H1 (cell line): ENCODE results near the gene TNS3. TPM values are rescaled to one million over a fixed set of nuclear protein-coding genes. Genes with fewer than 3 reads are reported as not detected.

ENCODE experiments used
- CTCF ChIA-PET: fragments of 300-600 bp; sonication (Branson Sonifier 250); formaldehyde crosslinking; loops from one replicate; lab custom pipeline; 2021; ENCODE audit not compliant: partially characterized antibody; lab: Charles Lee
- POLR2A ChIA-PET: fragments of 300-600 bp; sonication (Branson Sonifier 250); formaldehyde crosslinking; loops from one replicate; lab custom pipeline; 2021; ENCODE audit warnings: inconsistent platforms; ENCODE audit not compliant: partially characterized antibody; lab: Charles Lee
- DNase-seq, 2 experiments: peaks; one replicate each; pipeline versions ENCODE4 v3.0.0 to v3.0.0-alpha.2; 2010 to 2022; ENCODE audit warnings: low spot score in 2 of 2, low read depth in 1 of 2, mixed read lengths in 1 of 2
- FAIRE-seq: peaks from 2 replicates; lab custom pipeline; 2011; peaks lifted over from hg19 to GRCh38; lab: Jason Lieb, UNC
- H2AFZ ChIP-seq: 2 replicates; pipeline ENCODE4 v1.8.1; 2012; ENCODE audit warnings: low read length, inconsistent platforms
- H2AK5ac ChIP-seq: 2 replicates; pipeline ENCODE4 v1.6.1; 2013; ENCODE audit warnings: low read depth, low read length
- H2BK120ac ChIP-seq: replicated peaks from 2 replicates; pipeline ENCODE3; 2013; ENCODE audit warnings: low read depth, low read length, inconsistent platforms
- H2BK12ac ChIP-seq: 2 replicates; pipeline ENCODE4 v1.6.1; 2013; ENCODE audit warnings: low read depth, low read length
- H2BK15ac ChIP-seq: 2 replicates; pipeline ENCODE4 v1.6.1; 2013; ENCODE audit warnings: low read length
- H2BK20ac ChIP-seq: 2 replicates; pipeline ENCODE4 v1.6.1; 2013; ENCODE audit warnings: low read length
- H2BK5ac ChIP-seq: 2 replicates; pipeline ENCODE4 v1.6.1; 2013; ENCODE audit warnings: low read depth, low read length
- H3K14ac ChIP-seq: 2 replicates; pipeline ENCODE4 v1.6.1; 2013; ENCODE audit warnings: inconsistent platforms; ENCODE audit not compliant: insufficient read length
- H3K18ac ChIP-seq: 2 replicates; pipeline ENCODE4 v1.6.1; 2013; ENCODE audit warnings: low read length; ENCODE audit errors: extremely low read depth
- H3K23ac ChIP-seq: 2 replicates; pipeline ENCODE4 v1.6.1; 2013; ENCODE audit warnings: inconsistent platforms; ENCODE audit not compliant: insufficient read length
- H3K23me2 ChIP-seq: 2 replicates; pipeline ENCODE4 v1.6.1; 2013; ENCODE audit warnings: low read depth, low read length
- H3K27ac ChIP-seq: 2 replicates; pipeline ENCODE4 v1.6.1; 2011; ENCODE audit warnings: low read depth, low read length, inconsistent platforms
- H3K27me3 ChIP-seq, 4 experiments: replicated peaks in 1 of 4; 1 replicate in 1 of 4; 2 replicates in 3 of 4; pipeline versions ENCODE4 v1.6.1 to v1.8.1; 2011 to 2013; ENCODE audit warnings: low read length in 3 of 4, mild to moderate bottlenecking in 3 of 4, inconsistent platforms in 2 of 4, mixed read lengths in 2 of 4, moderate library complexity in 1 of 4; ENCODE audit not compliant: control insufficient read depth in 3 of 4, insufficient read depth in 3 of 4; ENCODE audit errors: extremely low read depth in 1 of 4
- H3K36me3 ChIP-seq, 4 experiments: 2 replicates each; pipeline versions ENCODE4 v1.6.1 to v1.8.1; 2011 to 2013; ENCODE audit warnings: mild to moderate bottlenecking in 4 of 4, low read length in 3 of 4, moderate library complexity in 2 of 4, control low read depth in 1 of 4, inconsistent platforms in 1 of 4; ENCODE audit not compliant: insufficient read depth in 4 of 4, control insufficient read depth in 2 of 4
- H3K4ac ChIP-seq: replicated peaks from 2 replicates; pipeline ENCODE3; 2013; ENCODE audit warnings: low read length, low read depth, mixed read lengths, inconsistent platforms; ENCODE audit not compliant: insufficient read length
- H3K4me1 ChIP-seq, 4 experiments: replicated peaks in 1 of 4; 1 replicate in 1 of 4; 2 replicates in 3 of 4; pipeline versions ENCODE4 v1.6.1 to v1.8.1; 2011 to 2013; ENCODE audit warnings: low read length in 3 of 4, inconsistent platforms in 2 of 4, mixed read lengths in 1 of 4; ENCODE audit not compliant: insufficient read depth in 4 of 4, control insufficient read depth in 3 of 4
- H3K4me2 ChIP-seq, 2 experiments: 2 replicates each; pipeline versions ENCODE4 v1.6.1 to v1.8.1; 2011 to 2013; ENCODE audit warnings: low read depth in 2 of 2, low read length in 2 of 2, control low read depth in 1 of 2, inconsistent platforms in 1 of 2, mild to moderate bottlenecking in 1 of 2; ENCODE audit not compliant: insufficient read depth in 1 of 2
- H3K4me3 ChIP-seq, 4 experiments: fragments of 200-600, 300-600 bp in 1 of 4; sonication (generic), shearing (Covaris generic), sonication (Bioruptor Twin) in 1 of 4; 2 replicates each; pipeline versions ENCODE4 v1.5.1 to v1.8.1; 2011 to 2016; ENCODE audit warnings: low read length in 4 of 4, low read depth in 3 of 4, control low read depth in 2 of 4, inconsistent platforms in 2 of 4, mild to moderate bottlenecking in 2 of 4, mixed read lengths in 1 of 4, moderate library complexity in 1 of 4; ENCODE audit not compliant: insufficient read depth in 2 of 4; ENCODE audit errors: extremely low read depth in 1 of 4
- H3K56ac ChIP-seq: replicated peaks from 2 replicates; pipeline ENCODE3; 2013; ENCODE audit warnings: low read depth, mild to moderate bottlenecking, mixed read lengths, low read length, inconsistent platforms; ENCODE audit not compliant: insufficient read length
- H3K79me1 ChIP-seq: 2 replicates; pipeline ENCODE4 v1.6.1; 2013; ENCODE audit warnings: low read depth, low read length, control low read depth
- H3K79me2 ChIP-seq, 2 experiments: 2 replicates each; pipeline versions ENCODE4 v1.6.1 to v1.8.1; 2012 to 2013; ENCODE audit warnings: low read length in 2 of 2, mild to moderate bottlenecking in 2 of 2, inconsistent platforms in 1 of 2; ENCODE audit not compliant: insufficient read depth in 2 of 2, control insufficient read depth in 1 of 2
- H3K9ac ChIP-seq, 4 experiments: replicated peaks in 1 of 4; 1 replicate in 1 of 4; 2 replicates in 3 of 4; pipeline versions ENCODE4 v1.6.1 to v1.8.1; 2011 to 2013; ENCODE audit warnings: low read depth in 3 of 4, low read length in 3 of 4, control low read depth in 2 of 4, mild to moderate bottlenecking in 2 of 4, moderate library complexity in 2 of 4, inconsistent platforms in 1 of 4; ENCODE audit errors: extremely low read depth in 1 of 4
- H3K9me3 ChIP-seq, 2 experiments: 2 replicates each; pipeline versions ENCODE4 v1.6.1 to v1.8.1; 2012 to 2013; ENCODE audit warnings: mild to moderate bottlenecking in 2 of 2, moderate library complexity in 2 of 2, control low read depth in 1 of 2, inconsistent platforms in 1 of 2, low read depth in 1 of 2, low read length in 1 of 2, mixed read lengths in 1 of 2; ENCODE audit not compliant: insufficient read depth in 2 of 2
- H4K20me1 ChIP-seq, 2 experiments: replicated peaks in 1 of 2; 2 replicates each; pipeline versions ENCODE3 to v1.8.1; 2011 to 2013; ENCODE audit warnings: inconsistent platforms in 2 of 2, low read length in 2 of 2, mild to moderate bottlenecking in 1 of 2; ENCODE audit not compliant: insufficient read depth in 2 of 2, control insufficient read depth in 1 of 2
- H4K5ac ChIP-seq: 2 replicates; pipeline ENCODE4 v1.6.1; 2013; ENCODE audit warnings: low read length, low read depth, mixed read lengths, inconsistent platforms; ENCODE audit not compliant: insufficient read length
- H4K8ac ChIP-seq: 2 replicates; pipeline ENCODE4 v1.8.0; 2013; ENCODE audit warnings: mild to moderate bottlenecking, moderate library complexity, low read length, inconsistent platforms; ENCODE audit not compliant: insufficient read depth; ENCODE audit errors: extremely low read depth
- H4K91ac ChIP-seq: replicated peaks from 2 replicates; pipeline ENCODE3; 2013; ENCODE audit warnings: low read length, mixed read lengths, inconsistent platforms; ENCODE audit not compliant: insufficient read length
- BCL11A ChIP-seq, 2 experiments: IDR thresholded peaks; one replicate each; pipeline ENCODE4 v1.6.1; 2011; ENCODE audit warnings: low read depth in 2 of 2, low read length in 2 of 2, mild to moderate bottlenecking in 2 of 2
- CHD2 ChIP-seq: IDR thresholded peaks from 2 replicates; pipeline ENCODE4 v1.6.1; 2012; ENCODE audit warnings: low read length, improper control_type of control experiment
- CTBP2 ChIP-seq: IDR thresholded peaks from 2 replicates; pipeline ENCODE4 v1.7.0; 2011; ENCODE audit warnings: borderline replicate concordance, mild to moderate bottlenecking, moderate library complexity, mixed read lengths, low read length; ENCODE audit not compliant: insufficient read depth, insufficient read length
- EGR1 ChIP-seq: IDR thresholded peaks from 2 replicates; pipeline ENCODE4 v1.6.1; 2011; ENCODE audit warnings: low read depth, low read length, borderline replicate concordance
- EP300 ChIP-seq, 2 experiments: IDR thresholded peaks; 1 replicate in 1 of 2; 2 replicates in 1 of 2; pipeline ENCODE4 v1.6.1; 2011 to 2012; ENCODE audit warnings: low read depth in 2 of 2, low read length in 2 of 2, mild to moderate bottlenecking in 2 of 2, borderline replicate concordance in 1 of 2, inconsistent platforms in 1 of 2, moderate library complexity in 1 of 2
- EZH2 ChIP-seq: fragments of 200-600 bp; sonication (generic); IDR thresholded peaks from 2 replicates; pipeline ENCODE4 v1.7.1; 2012; ENCODE audit warnings: low read depth, mild to moderate bottlenecking, moderate library complexity, low read length, inconsistent platforms; ENCODE audit not compliant: severe bottlenecking
- GTF2F1 ChIP-seq: IDR thresholded peaks from 2 replicates; pipeline ENCODE4 v1.6.1; 2012; ENCODE audit warnings: low read depth, low read length, improper control_type of control experiment, borderline replicate concordance
- KDM1A ChIP-seq: fragments of 200-600, 300-600 bp; sonication (generic); IDR thresholded peaks from 2 replicates; pipeline ENCODE4 v1.7.1; 2016; ENCODE audit warnings: mild to moderate bottlenecking, low read length, borderline replicate concordance
- NRF1 ChIP-seq: IDR thresholded peaks from 2 replicates; pipeline ENCODE4 v1.6.1; 2011; ENCODE audit warnings: mild to moderate bottlenecking, low read depth, low read length, improper control_type of control experiment
- TAF7 ChIP-seq: optimal IDR thresholded peaks from 2 replicates; pipeline ENCODE3; 2011; ENCODE audit warnings: low read depth, mild to moderate bottlenecking, inconsistent platforms, low read length, moderate library complexity, borderline replicate concordance
- TBP ChIP-seq: IDR thresholded peaks from 2 replicates; pipeline ENCODE4 v1.6.1; 2011; ENCODE audit warnings: low read depth, low read length, improper control_type of control experiment
- WGBS, 2 experiments: shearing (Covaris generic) in 1 of 2; methylation state at CpG; one replicate each; pipeline versions ENCODE4 v1.1.6 to v1.1.7; 2013 to 2015; ENCODE audit warnings: low lambda C conversion rate in 2 of 2, mixed read lengths in 2 of 2, inconsistent platforms in 1 of 2, low coverage in 1 of 2, missing lambda C conversion rate in 1 of 2; ENCODE audit not compliant: insufficient replicate concordance in 2 of 2, insufficient coverage in 1 of 2, insufficient read length in 1 of 2; ENCODE audit errors: extremely low coverage in 1 of 2, missing lambda C conversion rate in 1 of 2; 5-methylcytosine and 5-hydroxymethylcytosine counted together
- polyA plus RNA-seq, 7 experiments: library from polyadenylated mRNA; depleted of rRNA in 3 of 7; stranded (reverse) in 5 of 7; unstranded in 2 of 7; fragments of >200 nt in 5 of 7; fragments of 200-250 nt in 2 of 7; gene quantifications; 1 replicate in 5 of 7; 2 replicates in 1 of 7; 4 replicates in 1 of 7; pipeline versions ENCODE4 v1.2.1 to v1.2.3, GENCODE V29; 2011 to 2013; ENCODE audit warnings: missing spikeins in 2 of 7, mixed read lengths in 2 of 7
- total RNA-seq: library from RNA; stranded (reverse); fragmentation: NEBNext Ultra II Directional; extraction: Animal tissue kit (Norgen Biotek cat#: 25700); gene quantifications from 2 replicates; pipeline ENCODE4 v1.2.1, GENCODE V29; 2021
- TF ChIP-seq, protein P1 (sequence below): IDR thresholded peaks from 2 replicates; pipeline ENCODE4 v1.6.1; 2011; ENCODE audit warnings: low read length, improper control_type of control experiment

The TNS3 gene
- total and polyA plus RNA-seq, 2 of the 8 experiments (the other 6 are each of a cell fraction or from before 2014, with no cell fraction given): 11.9 to 24.2 TPM

DNA sequence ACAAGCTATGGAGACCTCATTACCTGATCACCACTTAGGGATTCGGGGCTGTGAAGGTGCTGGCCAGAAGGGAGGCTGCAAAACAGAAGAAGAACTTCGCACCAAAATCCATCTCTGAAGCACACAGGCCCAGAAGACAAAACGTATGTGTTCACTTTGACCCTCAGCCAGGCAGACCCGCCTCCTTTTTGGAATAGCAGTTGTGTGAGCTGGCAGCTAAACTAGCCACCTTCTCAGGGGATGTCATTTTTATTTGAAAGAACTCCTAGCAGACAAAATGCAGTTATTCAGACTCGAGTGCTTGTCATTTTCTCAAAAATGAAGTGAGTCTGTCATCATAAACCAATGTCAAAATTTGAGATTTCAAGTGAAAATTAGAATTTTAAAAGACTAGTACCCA, 71.7 kb downstream of the TNS3 start:
- H3K56ac ChIP-seq: no peak overlapping the region
- no peak overlapping the region for H2BK12ac ChIP-seq
- H3K27me3 ChIP-seq: no peaks in the 10 kb centered on the region
- H3K79me1 ChIP-seq: 0 out of 2 replicates have a peak, but pooled peaks cover 2% of the 10 kb centered on the region
- H2BK20ac ChIP-seq: no peak overlapping the region
- DNase-seq (no peak), FAIRE-seq (no peak)
- no peak overlapping the region for H3K4ac ChIP-seq
- no peak overlapping the region for H3K4me2 ChIP-seq
- no peak overlapping the region for H4K5ac ChIP-seq
- no peak overlapping the region for H3K18ac ChIP-seq
- no peaks in the 10 kb centered on the region; the same call in none of the 2 replicates for H3K23me2 ChIP-seq
- H2AK5ac ChIP-seq: no peak overlapping the region
- H3K23ac ChIP-seq: no peak overlapping the region
- no peak overlapping the region for H3K14ac ChIP-seq
- peaks cover 6% of the 10 kb centered on the region in 2 experiments for H4K20me1 ChIP-seq
- no peak overlapping the region for H4K8ac ChIP-seq
- no peaks in the 10 kb centered on the region for H3K9me3 ChIP-seq
- no peak overlapping the region for H2BK120ac ChIP-seq
- WGBS, 2 experiments: 87% methylated on average over 5 of the region's 5 CpGs; no CpG with 5 or more reads in 1 of the 2 experiments
- CTCF ChIA-PET: interaction anchor here (0.8 to 1.7 kb wide), 2 partner anchors 25 to 241 kb away, joined by 3 to 6 read pairs; no protein-coding TSS in a partner anchor
- H3K4me1 ChIP-seq: peaks cover 0 to 3% (median 0%) of the 10 kb centered on the region in 4 experiments; a peak in 4 of 7 replicates
- H3K27ac ChIP-seq: no peak overlapping the region
- no peak overlapping the region for H2BK5ac ChIP-seq
- H3K79me2 ChIP-seq: peaks cover under 1 to 5% of the 10 kb centered on the region in 2 experiments; a peak in 3 of 4 replicates
- POLR2A ChIA-PET: no interaction called here
- H4K91ac ChIP-seq: no peak overlapping the region
- H2BK15ac ChIP-seq: no peak overlapping the region
- peaks cover 0 to under 1% (median 0%) of the 10 kb centered on the region in 4 experiments; a peak in 2 of 8 replicates for H3K36me3 ChIP-seq
- H2AFZ ChIP-seq: no peak overlapping the region
- no peak overlapping the region for H3K4me3 ChIP-seq
- H3K9ac ChIP-seq: no peak overlapping the region
- TF ChIP-seq CHD2: no peak
- TF ChIP-seq KDM1A: no peak
- no peak for TF ChIP-seq TAF7
- no peak for TF ChIP-seq CTBP2
- no peak for TF ChIP-seq TBP
- TF ChIP-seq BCL11A (IDR thresholded peaks at IDR 0.05; ENCODE audit: low read depth in 2 of 2, low read length in 2 of 2): no peak
- TF ChIP-seq, protein P1, sequence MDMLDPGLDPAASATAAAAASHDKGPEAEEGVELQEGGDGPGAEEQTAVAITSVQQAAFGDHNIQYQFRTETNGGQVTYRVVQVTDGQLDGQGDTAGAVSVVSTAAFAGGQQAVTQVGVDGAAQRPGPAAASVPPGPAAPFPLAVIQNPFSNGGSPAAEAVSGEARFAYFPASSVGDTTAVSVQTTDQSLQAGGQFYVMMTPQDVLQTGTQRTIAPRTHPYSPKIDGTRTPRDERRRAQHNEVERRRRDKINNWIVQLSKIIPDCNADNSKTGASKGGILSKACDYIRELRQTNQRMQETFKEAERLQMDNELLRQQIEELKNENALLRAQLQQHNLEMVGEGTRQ: no peak
- TF ChIP-seq EZH2: no peak
- no peak for TF ChIP-seq GTF2F1
- no peak for TF ChIP-seq EGR1
- TF ChIP-seq EP300 (IDR thresholded peaks at IDR 0.05; ENCODE audit: borderline replicate concordance in 1 of 2, low read depth in 2 of 2, low read length in 2 of 2): no peak
- TF ChIP-seq NRF1: no peak
